Endometrial microvascular endothelial cells (primary cell): Measurements from ENCODE around the gene USP17L20. TPM values are rescaled to one million over a fixed set of nuclear protein-coding genes. Genes with fewer than 3 reads are reported as not detected.
"Not testable (repeated sequence)": the region's sequence is repeated elsewhere in the genome, so short reads cannot be mapped to it uniquely, and the experiment has no call there.

Experiments
- in situ Hi-C: cut with HindIII; loops from 2 replicates; pipeline ENCODE4 v1.10.0; 2017; ENCODE audit warnings: low sequenced_read_pairs, low pct_unique_long_range_greater_than_20kb; ENCODE audit errors: inconsistent ontology term
- total RNA-seq: library from RNA; depleted of rRNA; stranded (reverse); fragments of >200 nt; gene quantifications from one replicate; pipeline ENCODE4 v1.2.3, GENCODE V29; 2015; ENCODE audit errors: inconsistent ontology term

USP17L20 gene, protein sequence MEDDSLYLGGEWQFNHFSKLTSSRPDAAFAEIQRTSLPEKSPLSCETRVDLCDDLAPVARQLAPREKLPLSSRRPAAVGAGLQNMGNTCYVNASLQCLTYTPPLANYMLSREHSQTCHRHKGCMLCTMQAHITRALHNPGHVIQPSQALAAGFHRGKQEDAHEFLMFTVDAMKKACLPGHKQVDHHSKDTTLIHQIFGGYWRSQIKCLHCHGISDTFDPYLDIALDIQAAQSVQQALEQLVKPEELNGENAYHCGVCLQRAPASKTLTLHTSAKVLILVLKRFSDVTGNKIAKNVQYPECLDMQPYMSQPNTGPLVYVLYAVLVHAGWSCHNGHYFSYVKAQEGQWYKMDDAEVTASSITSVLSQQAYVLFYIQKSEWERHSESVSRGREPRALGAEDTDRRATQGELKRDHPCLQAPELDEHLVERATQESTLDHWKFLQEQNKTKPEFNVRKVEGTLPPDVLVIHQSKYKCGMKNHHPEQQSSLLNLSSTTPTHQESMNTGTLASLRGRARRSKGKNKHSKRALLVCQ
- not detected for total RNA-seq

GRCh38 chr4:9257824-9258223 lies at the start of gene USP17L20:
Gene USP17L20, plus strand, starts transcription at chr4:9258124. Its CDS starts 0 bp downstream, at chr4:9258124.
- in situ Hi-C loops, result not testable (repeated sequence)

GRCh38 chr4:9210357-9210756 lies 47.6 kb upstream of the USP17L20 start, which contains the start of gene USP17L10:
Gene USP17L10, plus strand, starts transcription at chr4:9210657. Its CDS starts 0 bp downstream, at chr4:9210657.
- in situ Hi-C loops, result not testable (repeated sequence)

DNA sequence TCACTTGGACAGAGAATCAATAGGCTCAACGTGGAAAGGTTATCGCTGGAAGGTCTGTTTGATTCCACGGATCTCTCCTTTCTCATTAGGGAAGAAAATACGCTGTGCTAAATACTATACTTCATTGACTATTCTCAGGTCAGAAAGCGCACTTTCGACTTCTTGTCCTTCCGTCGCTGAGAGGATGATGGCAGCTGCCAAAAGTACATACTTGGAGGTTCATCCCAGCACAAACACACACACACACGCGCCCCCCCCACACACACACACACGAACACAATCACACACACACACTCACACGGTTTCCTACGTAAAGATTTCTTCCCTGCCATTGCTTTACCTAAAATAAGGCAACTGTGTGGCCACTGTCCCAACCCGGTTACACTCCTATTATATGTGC lies 43.2 kb upstream of the USP17L20 start:
- in situ Hi-C loops, result not testable (repeated sequence)

GRCh38 chr4:9215105-9215504 lies 42.8 kb upstream of the USP17L20 start, which contains the start of gene USP17L11:
Gene USP17L11, plus strand, starts transcription at chr4:9215405. Its CDS starts 0 bp downstream, at chr4:9215405.
- in situ Hi-C loops, result not testable (repeated sequence)

DNA sequence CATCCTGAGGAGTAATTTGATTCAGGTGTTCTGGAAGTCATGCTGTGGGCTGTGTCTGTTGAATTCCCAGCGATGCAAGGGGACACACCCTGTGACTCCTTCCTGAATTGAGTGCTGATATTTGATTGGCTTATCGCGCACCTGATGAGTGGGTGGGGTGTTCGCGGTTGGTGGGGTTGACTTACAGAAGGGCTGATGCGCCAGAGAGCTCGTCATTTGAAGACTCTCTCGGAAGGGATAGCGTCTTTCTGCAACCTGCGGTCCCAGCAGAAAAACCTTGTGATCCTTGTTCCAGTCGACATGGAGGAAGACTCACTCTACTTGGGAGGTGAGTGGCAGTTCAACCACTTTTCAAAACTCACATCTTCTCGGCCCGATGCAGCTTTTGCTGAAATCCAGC lies 38.1 kb upstream of the USP17L20 start, which contains the start of gene USP17L12:
Gene USP17L12 (plus strand): TSS at position 301 of the 400 bp plus-strand sequence. CDS start 0 bp downstream, at position 301.
- in situ Hi-C loops, result not testable (repeated sequence)

DNA sequence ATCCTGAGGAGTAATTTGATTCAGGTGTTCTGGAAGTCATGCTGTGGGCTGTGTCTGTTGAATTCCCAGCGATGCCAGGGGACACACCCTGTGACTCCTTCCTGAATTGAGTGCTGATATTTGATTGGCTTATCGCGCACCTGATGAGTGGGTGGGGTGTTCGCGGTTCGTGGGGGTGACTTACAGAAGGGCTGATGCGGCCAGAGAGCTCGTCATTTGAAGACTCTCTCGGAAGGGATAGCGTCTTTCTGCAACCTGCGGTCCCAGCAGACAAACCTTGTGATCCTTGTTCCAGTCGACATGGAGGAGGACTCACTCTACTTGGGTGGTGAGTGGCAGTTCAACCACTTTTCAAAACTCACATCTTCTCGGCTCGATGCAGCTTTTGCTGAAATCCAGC lies 33.3 kb upstream of the USP17L20 start, which contains the start of gene USP17L13:
Gene USP17L13 (plus strand): TSS at position 301 of the 400 bp plus-strand sequence. CDS start 0 bp downstream, at position 301.
- in situ Hi-C loops, result not testable (repeated sequence)

DNA sequence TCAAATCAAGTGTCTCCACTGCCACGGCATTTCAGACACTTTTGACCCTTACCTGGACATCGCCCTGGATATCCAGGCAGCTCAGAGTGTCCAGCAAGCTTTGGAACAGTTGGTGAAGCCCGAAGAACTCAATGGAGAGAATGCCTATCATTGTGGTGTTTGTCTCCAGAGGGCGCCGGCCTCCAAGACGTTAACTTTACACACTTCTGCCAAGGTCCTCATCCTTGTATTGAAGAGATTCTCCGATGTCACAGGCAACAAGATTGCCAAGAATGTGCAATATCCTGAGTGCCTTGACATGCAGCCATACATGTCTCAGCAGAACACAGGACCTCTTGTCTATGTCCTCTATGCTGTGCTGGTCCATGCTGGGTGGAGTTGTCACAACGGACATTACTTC lies 27.7 kb upstream of the USP17L20 start:
- in situ Hi-C loops, result not testable (repeated sequence)

- in situ Hi-C loops, result not testable (repeated sequence)
Observed at GRCh38 chr4:9234085-9234484, 23.8 kb upstream of the USP17L20 start, which contains the start of gene USP17L15. Gene USP17L15, plus strand, starts transcription at chr4:9234385. Its CDS starts 0 bp downstream, at chr4:9234385.

DNA sequence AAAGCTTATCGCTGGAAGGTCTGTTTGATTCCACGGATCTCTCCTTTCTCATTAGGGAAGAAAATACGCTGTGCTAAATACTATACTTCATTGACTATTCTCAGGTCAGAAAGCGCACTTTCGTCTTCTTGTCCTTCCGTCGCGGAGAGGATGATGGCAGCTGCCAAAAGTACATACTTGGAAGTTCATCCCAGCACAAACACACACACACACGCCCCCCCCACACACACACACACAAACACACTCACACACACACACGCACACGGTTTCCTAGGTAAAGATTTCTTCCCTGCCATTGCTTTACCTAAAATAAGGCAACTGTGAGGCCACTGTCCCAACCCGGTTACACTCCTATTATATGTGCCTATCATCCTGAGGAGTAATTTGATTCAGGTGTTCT lies 19.5 kb upstream of the USP17L20 start:
- in situ Hi-C loops, result not testable (repeated sequence)

- in situ Hi-C loops, result not testable (repeated sequence)
Observed at GRCh38 chr4:9243579-9243978, 14.3 kb upstream of the USP17L20 start, which contains the start of gene USP17L17. Gene USP17L17, plus strand, starts transcription at chr4:9243879. Its CDS starts 0 bp downstream, at chr4:9243879.

DNA sequence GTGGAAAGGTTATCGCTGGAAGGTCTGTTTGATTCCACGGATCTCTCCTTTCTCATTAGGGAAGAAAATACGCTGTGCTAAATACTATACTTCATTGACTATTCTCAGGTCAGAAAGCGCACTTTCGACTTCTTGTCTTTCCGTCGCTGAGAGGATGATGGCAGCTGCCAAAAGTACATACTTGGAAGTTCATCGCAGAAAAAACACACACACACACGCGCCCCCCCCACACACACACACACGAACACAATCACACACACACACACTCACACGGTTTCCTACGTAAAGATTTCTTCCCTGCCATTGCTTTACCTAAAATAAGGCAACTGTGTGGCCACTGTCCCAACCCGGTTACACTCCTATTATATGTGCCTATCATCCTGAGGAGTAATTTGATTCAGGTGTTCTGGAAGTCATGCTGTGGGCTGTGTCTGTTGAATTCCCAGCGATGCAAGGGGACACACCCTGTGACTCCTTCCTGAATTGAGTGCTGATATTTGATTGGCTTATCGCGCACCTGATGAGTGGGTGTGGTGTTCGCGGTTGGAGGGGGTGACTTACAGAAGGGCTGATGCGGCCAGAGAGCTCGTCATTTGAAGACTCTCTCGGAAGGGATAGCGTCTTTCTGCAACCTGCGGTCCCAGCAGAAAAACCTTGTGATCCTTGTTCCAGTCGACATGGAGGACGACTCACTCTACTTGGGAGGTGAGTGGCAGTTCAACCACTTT lies 9.8 kb upstream of the USP17L20 start, which contains the start of gene USP17L18:
Gene USP17L18 (plus strand): TSS at position 678 of the 728 bp plus-strand sequence. CDS start 0 bp downstream, at position 678.
- in situ Hi-C loops, result not testable (repeated sequence)

GRCh38 chr4:9253078-9253477 lies 4.8 kb upstream of the USP17L20 start, which contains the start of gene USP17L19:
Gene USP17L19, plus strand, starts transcription at chr4:9253378. Its CDS starts 0 bp downstream, at chr4:9253378.
- in situ Hi-C loops, result not testable (repeated sequence)

GRCh38 chr4:9262572-9262971 lies 4.6 kb downstream of the USP17L20 start, which contains the start of gene USP17L21:
Gene USP17L21, plus strand, starts transcription at chr4:9262872. Its CDS starts 0 bp downstream, at chr4:9262872.
- in situ Hi-C loops, result not testable (repeated sequence)

DNA sequence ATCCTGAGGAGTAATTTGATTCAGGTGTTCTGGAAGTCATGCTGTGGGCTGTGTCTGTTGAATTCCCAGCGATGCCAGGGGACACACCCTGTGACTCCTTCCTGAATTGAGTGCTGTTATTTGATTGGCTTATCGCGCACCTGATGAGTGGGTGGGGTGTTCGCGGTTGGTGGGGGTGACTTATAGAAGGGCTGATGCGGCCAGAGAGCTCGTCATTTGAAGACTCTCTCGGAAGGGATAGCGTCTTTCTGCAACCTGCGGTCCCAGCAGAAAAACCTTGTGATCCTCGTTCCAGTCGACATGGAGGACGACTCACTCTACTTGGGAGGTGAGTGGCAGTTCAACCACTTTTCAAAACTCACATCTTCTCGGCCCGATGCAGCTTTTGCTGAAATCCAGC lies 9.4 kb downstream of the USP17L20 start, which contains the start of gene USP17L22:
Gene USP17L22 (plus strand): TSS at position 301 of the 400 bp plus-strand sequence. CDS start 0 bp downstream, at position 301.
- in situ Hi-C loops, result not testable (repeated sequence)

- in situ Hi-C loops, result not testable (repeated sequence)
Observed at GRCh38 chr4:9271719-9272118, 13.8 kb downstream of the USP17L20 start.
